NCI-H510A treated with DMSO at 0.1 percent for 48 hours (cell line): Measurements from ENCODE around the gene COPS4.
A peak's percentile ranks its signal among the peaks of the same experiment; 100 is the strongest.
"Not testable (repeated sequence)": the region's sequence is repeated elsewhere in the genome, so short reads cannot be mapped to it uniquely, and the experiment has no call there.

Source experiments
- DNase-seq: peaks from one replicate; lab custom pipeline; 2025; lab: John Stamatoyannopoulos, UW

Gene COPS4

DNA sequence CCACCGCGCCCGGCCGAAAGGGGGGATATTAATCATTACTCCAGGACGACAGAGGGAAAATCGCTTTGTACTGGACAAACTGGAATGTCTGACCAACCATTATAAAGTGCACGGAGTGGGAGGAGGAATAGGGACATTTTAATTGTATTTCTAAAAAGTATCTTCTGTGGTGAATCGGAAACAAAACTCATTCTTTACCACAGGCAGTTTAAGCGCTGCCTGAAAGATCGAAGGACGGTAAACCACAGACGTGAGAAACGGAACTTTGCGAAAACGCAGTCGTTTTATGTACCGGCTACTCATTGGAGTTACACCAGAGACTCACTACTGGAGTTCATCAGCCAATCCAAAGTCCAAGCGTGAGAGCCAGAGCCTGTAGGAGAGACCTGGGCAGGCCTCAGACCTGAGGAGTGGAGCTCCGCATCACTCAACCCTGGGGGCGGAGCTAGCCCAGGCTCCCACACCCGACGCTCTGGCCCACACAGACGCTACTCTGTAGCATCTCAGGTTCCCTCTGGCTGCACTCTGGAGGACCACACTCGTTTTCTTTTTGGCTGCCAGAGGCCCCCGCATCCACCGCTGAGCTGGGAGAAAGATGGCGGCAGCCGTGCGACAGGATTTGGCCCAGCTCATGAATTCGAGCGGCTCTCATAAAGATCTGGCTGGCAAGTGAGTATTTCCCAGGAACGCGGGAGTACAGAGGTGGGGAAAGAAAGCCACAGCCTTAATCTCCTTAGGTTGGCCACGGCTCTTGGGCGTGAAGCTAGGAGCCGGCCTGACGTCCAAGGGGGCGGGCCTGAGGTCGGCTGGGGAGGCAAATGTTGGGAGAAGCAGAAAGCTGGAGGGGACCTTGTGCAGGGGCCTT, at the start of gene COPS4:
COPS4 (plus strand) TSS at position 554 of the 865 bp plus-strand sequence; CDS start at position 596, 42 bp downstream.
- peak; percentile 97 for DNase-seq

DNA sequence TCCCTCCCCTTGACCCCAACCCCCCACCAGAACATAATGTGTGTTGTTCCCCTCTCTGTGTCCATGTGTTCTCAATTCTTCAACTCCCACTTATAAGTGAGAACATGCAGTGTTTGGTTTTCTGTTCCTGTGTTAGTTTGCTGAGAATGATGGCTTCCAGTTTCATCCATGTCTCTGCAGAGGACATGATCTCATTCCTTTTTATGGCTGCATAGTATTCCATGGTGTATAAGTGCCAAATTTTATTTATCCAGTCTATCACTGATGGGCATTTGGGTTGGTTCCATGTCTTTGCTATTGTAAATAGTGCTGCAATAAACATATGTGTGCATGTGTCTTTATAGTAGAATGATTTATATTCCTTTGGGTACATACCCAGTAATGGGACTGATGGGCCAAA, 47.5 kb upstream of the COPS4 start:
- not testable (repeated sequence) for DNase-seq

DNA sequence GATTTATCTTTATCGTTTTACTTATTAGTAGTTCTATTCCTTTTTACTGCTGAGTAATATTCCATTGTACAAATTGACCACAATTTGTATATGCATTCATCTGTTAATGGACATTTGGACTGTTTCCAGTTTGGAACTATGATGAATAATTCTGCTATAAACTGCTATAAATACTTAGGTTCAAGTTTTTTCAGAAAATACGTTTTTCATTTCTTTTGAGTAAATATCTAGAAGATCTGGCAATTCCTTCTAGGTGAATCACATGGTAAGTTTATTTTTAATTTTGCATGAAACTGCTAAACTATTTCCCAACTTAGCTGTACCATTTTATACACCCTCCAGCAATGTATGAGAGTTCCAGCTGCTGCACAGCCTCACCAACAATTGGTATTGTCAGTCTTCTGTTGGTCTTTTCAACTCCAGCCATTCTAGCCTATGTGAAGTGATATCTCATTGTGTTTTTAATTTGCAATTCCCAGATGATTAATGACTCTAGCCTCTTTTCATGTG, 46.6 kb upstream of the COPS4 start:
- DNase-seq, result no peak

DNA sequence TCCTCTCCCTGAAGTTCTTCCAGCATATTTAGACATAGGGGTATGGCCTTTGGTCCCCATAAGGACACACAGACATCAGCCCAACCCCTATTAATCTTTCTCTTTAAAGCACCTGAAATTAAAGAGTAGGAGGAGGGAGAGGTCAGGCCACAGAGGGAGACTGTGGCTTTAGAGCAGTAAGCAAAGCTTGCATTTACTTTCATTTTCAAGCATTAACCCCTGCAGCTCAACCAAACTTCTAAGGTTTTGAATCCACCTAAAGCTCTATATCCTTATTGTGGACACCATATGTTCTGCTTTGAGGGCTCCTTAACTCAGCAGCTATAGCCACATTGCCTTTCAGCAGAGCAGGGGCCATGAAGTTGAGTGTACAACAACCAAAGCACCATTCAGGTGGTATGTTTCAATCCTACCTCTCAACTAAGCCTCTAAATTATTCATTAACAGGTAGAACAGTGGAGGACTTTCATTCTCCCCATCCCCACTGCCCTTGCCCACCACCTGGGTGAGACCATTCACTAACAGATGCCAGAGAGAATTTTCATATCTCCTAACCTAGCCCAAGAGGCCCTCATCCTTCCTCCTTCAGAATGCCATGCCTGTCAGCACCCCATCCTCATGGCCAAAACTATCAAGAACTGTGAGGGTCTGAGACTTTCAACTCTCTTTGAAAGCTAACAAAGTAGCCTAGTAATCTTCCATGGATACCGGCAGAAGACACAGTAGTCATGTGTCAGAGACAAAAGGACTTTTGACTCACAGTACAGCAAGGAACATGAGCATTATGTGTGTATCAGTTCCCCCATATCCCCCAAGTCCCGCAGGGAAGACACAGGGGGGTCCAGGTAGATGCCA, 45.2 kb upstream of the COPS4 start:
- no peak for DNase-seq

DNA sequence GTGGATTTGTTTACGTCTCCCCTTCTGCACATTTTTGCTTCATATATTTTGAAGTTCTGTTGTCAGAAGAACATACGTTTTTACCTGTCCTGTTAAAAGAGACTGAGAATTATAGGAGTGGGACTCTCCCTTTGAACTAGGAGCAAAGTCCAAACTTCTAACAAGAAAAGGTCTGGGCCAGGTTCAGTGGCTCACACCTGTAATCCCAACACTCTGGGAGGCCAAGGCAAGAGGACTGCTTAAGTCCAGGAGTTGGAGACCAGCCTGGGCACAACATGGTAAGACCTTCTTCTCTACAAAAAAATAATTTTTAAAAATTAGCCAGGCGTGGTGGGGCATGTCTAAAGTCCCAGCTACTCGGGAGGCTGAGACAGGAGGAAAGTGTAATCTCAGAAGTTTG, 40.1 kb upstream of the COPS4 start:
- DNase-seq, result no peak

DNA sequence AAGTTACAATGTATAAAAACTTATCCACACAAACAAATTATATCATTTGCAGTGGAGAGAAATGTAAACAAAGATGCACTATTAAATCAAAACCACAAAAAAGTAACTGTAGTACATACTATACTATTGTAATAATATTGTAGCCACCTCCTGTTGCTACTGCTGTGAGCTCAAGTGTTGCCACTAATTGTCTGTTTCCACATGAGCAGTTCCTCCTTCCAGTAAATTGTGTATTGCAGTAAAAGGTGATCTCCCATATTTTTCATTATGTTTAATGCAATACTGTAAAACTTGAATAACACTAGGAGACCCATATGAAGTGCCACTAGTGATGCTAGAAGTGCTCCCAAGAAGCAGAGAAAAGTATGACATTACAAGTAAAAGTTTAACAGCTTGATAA, 36.1 kb upstream of the COPS4 start:
- DNase-seq, result no peak

DNA sequence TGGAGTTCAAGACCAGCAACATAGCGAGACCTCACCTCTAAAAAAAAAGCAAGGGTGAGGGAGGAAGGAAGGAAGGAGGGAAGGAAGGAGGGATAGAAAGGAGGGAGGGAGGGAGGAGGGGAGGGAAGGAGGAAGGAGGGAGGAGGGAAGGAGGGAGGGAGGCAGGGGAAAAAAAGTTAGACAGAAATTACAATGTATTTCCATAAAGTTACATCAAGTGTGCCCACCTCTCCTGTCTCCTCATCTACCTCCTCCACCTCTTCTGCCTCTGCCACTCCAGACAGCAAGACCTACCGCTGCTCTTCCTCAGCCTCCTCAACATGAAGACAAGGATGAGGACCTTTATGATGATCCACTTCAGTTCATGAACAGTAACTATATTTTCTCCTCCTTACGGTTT, 32.7 kb upstream of the COPS4 start:
- DNase-seq, result no peak

DNA sequence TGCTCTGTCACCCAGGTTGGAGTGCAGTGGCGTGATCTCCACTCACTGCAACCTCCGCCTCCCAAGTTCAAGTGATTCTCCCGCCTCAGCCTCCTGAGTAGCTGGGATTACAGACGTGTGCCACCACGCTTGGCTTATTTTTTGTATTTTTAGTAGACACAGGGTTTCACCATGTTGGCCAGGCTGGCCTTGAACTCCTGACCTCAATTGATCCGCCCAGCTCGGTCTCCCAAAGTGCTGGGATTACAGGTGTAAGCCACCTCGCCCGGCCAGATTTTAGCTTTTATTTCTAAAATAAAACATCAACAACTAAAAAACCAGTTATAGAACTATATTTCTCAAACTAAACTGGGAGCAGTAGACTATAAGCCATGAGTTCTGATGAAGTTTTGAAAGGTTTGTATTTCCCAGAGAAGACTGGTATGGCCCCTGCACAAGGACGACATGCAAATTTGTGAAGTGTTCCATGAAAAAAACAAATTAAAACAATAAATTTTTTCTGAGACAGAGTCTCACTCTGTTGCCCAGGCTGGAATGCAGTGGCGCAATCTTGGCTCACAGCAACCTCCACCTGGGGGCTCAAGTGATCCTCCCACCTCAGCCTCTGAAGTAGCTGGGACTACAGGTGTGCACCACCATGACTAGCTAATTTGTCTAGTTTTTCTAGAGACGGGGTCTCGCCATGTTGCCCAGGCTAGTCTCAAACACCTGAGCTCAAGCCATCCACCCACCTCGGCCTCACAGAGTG, 31.8 kb upstream of the COPS4 start:
- DNase-seq, result not testable (repeated sequence)

DNA sequence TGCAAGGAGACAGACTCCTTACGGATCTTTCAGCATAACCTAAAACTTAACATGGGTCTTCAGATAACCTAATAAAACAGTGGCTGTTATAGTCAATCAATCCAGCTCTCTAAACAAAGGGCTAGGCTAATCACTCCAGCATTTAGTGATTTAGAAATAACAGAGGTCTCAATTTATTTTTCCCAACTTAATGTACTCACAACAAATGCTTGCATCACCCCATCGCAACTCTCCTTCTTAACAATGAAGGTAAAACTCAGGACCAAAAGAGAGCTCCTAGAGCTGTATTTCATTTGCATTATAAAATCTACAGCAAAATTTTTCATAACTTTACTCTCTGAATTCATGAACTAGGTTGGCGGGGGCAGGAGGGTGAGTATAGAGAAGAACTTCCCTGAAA, 25.5 kb upstream of the COPS4 start:
- DNase-seq, result peak; percentile 10

DNA sequence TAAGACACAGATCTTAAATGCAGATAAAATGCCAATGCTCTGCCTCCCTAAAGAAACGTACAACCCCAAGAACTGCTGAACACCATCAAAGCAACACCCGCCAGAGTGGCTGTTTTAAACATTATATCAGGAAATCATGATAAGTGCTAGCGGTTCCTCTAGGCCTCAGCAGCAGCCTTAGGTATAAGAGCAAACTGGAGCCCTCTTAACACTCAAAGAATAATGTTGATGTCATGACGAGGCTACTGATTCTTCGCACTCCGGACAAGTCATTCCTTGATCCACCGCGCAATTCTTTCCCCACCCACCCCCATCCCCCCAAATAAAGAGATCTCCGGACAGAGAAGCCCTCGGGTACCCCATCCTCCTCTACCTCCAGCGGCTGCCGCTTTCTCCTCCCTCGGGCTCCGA, 24.9 kb upstream of the COPS4 start:
- peak; percentile 36 for DNase-seq

DNA sequence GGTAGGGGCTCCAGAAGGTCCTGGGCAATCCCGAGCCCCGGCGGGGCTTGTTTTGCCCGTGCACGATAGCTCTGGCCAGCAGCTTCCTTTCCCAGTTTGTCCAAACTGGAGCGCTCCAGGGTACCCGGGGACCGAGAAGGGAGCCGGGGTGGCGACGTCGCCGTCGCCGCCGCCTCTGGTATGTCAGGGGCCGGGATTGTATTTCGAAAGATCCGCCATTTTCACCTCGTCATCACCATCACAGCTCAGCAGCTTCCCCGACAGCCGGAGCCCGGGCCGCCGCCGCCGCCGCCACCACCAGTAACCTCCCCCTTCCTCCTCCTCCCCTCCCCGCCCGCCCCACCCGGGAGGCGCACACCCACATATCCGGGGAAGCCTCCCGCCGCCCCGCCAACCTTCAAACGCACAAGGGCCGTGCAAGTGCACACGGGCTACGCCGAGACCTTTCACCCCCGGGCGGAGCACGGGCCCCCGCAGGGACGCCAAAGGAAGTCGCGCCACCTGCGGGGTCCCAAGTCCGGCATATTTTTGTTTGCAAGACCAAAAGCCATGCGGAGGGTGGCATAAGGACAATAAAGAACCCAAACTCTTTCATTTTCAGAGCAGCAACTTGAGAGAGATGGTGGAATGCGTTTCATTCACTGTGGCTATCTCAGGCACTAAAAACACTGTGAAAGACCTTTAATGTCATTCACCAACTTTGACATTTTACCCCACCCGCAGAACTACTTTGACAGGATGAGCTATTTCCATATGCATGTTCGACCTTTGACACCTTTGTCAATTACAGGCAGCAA, 24.3 kb upstream of the COPS4 start, which contains the start of gene LIN54:
LIN54 (minus strand) TSS at position 302 of the 797 bp plus-strand sequence. CDS start 25,979 bp downstream, outside the sequence.
- DNase-seq, result peak; percentile 57

DNA sequence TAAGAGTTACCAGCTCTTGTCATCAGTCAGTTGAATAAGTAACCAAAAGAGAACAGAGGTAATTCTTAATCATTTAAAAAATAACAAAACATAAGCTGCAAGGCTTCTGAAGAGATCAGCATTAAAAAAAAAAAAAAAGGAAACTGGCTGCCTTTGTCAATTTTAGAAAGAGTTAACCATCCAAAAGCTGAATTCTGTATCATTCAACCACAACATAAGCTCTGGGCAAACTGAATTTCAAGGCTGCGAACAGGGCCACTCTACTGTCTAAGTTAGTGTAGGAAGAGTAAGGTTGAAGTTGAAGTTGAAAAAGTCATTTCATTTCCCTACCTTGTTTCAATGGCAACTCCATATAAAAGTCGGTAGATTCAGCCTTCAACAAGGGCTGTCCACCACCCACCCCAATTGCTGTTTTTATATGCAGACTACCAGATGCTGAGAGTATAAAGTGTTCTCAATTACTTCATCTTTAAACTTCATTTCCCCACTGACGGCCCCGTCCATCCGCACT, 23.2 kb upstream of the COPS4 start:
- DNase-seq, result peak; percentile 29

DNA sequence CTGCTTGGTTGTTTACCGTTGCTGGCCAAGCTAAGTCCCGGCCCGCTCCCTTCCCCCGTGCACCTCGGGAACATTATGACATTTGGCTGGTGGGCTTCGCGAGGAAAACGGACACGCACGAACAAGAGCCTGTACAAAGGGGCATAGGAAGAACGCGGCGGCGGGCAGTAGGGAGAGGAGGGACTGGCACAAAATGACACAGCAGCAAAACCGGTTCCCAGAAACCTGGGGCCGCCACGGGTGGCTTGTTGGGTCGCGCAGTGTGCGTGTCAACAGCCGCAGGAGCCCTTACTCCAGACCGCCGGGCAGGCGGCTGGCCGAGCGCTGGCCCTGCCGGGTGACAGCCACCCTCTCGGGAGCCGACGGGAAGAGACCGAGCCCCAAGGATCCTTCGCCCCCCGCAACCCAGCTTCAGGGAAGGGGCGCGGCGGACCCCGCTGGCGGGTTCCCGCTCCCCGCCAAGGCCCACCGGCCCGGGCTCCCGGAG, 22.7 kb upstream of the COPS4 start:
- peak; percentile 29 for DNase-seq

DNA sequence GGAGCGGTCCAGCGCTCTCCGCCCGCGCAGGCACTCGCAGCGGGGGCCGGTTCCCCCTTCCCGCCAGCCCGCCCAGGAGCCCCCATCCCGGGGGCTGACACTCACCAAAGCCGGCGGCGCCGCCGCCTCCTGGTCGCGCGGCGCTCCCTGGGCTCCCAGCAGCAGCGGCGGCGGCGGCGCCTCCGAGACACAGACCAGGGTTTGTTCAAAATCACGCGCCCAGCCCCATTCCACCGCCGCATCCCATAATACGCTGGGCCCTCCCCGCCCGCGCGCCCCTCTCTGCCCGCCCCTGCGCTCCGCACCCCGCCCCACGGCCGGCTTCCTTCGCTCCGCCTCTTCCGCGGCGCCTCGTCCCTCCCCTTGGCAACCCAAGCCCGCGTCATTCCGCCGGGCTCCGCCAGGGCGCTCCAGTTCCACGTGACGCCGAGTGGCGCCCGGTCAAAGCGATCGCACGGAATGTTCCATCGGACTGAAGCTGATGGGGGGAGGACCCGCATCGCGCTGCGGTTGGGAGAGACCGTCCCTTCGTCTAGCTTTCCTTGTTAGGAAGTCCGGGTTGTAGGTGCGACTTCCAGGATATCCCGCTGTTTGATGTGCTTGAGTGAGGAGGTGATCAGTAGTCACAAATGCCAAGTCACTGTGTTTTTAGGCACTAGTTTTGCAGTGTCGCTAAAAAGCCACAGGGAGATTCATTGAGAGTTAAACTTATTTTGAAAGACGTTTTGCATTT, 22.1 kb upstream of the COPS4 start:
- peak; percentile 96 for DNase-seq

DNA sequence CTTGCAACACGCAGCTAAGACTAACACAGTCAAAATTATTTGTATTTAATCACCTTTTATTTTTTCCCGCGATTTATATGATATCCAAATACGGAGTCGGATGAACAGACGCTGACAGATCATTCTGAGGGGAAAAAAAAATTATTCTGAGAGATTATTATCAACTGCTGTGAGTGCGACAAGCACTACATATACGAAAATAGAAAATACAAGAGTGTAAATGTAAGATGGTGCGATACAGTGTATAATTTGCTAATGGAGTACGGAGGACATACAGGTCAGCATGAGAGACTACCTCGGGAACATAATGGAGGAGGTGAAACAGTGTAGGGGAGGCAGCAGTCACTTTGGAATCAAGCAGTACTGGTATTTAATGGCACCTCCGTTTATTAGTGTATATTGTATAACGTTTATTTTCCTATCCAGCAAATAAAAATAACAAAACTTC, 21.5 kb upstream of the COPS4 start:
- peak; percentile 50 for DNase-seq

DNA sequence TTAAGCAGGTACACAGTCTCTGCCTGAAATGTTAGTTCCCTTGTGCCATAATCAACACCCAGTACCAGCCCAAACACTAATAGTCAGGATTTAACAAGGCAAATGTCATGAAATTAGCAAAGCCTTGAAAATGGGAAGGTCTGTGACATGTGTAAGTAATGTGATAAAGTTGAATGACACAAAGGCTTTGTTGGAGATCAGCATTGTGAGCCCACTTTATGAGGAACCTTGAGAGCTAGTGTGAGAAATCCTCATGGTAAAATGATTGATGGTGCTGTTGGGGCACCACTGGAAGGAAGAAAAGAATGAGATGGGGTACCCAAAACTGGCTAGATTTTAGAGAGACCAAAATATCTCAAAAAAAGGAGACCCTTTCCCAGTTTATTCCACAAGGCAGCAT, 21.1 kb upstream of the COPS4 start:
- no peak for DNase-seq

DNA sequence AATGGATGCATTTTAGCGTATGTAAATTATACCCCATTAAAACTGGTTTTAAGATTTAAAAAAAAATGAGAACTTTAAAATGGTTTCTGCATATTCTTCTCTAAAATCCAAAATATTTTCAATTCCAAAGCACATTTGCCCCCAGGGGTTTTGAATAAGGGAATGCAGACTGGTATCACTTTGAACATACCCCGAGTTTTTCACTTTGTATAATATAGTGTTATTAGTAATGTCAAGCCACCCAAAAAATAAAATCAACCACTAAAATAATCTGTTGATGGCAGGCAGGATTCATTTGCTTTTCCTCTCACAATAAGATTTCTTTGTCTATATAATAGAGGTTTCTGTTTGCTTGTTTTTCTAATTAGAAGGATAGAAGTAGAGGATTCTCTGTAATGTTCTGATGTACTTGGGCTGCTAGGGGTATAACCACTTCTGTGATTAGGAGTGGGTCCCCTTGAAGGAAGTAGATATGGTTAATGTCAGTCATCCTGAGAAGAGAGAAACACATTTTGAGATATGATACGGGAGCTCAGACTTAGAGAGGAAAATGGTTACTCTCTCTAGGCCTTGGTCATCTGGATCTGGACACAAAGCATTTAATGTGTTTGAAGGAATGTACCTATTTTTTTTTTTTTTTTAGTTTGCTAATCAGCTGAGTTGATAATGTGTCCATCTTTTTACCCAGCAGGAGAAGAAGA, 15.0 kb upstream of the COPS4 start:
- DNase-seq, result no peak

DNA sequence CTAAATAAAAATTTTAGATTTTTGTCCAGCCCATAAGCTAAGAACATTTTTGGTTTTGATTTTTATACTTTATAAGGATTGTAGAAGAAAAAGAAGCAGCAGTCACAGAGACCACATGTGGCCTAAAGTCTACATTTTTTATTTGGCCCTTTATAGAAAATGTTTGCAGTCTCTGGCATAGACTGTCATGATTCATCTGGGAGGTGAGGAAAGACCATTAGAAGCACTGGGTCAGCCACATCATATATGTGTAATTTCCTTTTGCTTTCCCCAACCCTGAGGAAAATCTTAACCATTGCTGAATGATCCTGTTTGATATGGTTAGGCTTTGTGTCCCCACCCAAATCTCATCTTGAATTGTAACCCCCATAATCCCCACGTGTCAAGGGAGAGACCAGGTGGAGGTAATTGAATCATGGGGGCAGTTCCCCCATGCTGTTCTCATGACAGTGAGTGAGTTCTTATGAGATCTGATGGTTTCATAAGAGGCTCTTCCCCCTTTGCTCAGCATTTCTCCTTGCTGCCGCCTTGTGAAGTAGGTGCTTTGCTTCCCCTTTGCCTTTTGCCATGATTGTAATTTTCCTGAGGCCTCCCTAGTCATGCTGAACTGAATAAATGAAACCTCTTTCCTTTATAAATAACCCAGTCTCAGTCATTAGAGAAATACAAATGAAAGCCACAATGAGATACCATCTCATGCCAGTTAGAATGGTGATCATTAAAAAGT, 12.1 kb upstream of the COPS4 start:
- DNase-seq, result no peak

DNA sequence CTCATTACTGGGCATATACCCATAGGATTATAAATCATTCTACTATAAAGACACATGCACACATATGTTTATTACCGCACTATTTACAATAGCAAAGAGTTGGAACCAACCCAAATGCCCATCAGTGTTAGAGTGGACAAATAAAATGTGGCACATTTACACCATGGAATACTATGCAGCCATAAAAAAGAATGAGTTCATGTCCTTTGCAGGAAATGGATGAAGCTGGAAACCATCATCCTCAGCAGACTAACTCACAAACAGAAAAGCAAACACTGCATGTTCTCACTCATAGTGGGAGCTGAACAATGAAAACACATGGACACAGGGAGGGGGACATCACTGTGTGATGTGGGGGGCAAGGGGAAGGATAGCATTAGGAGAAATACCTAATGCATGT, 11.4 kb upstream of the COPS4 start:
- not testable (repeated sequence) for DNase-seq
